SH-SY5Y (cell line): ENCODE results near the gene MEPCE.

Experiments
- GATA2 ChIP-seq: IDR thresholded peaks from 2 replicates; pipeline ENCODE4 v1.6.1; 2011; ENCODE audit warnings: mild to moderate bottlenecking, low read depth, low read length
- GATA3 ChIP-seq: IDR thresholded peaks from 2 replicates; pipeline ENCODE4 v1.6.1; 2011; ENCODE audit warnings: low read depth, mild to moderate bottlenecking, low read length, moderate library complexity

The MEPCE gene

GRCh38 chr7:100465702-100466311 lies 36.2 kb downstream of the MEPCE start:
- TF ChIP-seq GATA2 (no peak), GATA3 (no peak)

- no peak for TF ChIP-seq GATA3
- TF ChIP-seq GATA2 = no peak
Measured at GRCh38 chr7:100466653-100467605, 37.3 kb downstream of the MEPCE start.

- TF ChIP-seq GATA3 = no peak
- TF ChIP-seq GATA2 = no peak
Measured at GRCh38 chr7:100467638-100468373, 38.2 kb downstream of the MEPCE start.

- TF ChIP-seq GATA2 (no peak), GATA3 (no peak)
Measured at GRCh38 chr7:100469227-100470044, 39.8 kb downstream of the MEPCE start.

GRCh38 chr7:100471021-100471420 lies 41.4 kb downstream of the MEPCE start:
- TF ChIP-seq GATA3 = no peak
- no peak for TF ChIP-seq GATA2

GRCh38 chr7:100472121-100472851 lies 42.7 kb downstream of the MEPCE start:
- TF ChIP-seq GATA2 (no peak), GATA3 (no peak)

GRCh38 chr7:100472854-100473499 lies 43.3 kb downstream of the MEPCE start:
- TF ChIP-seq GATA2 = no peak
- no peak for TF ChIP-seq GATA3

- TF ChIP-seq GATA2 (no peak), GATA3 (no peak)
Measured at GRCh38 chr7:100475549-100475948, 45.9 kb downstream of the MEPCE start.

- no peak for TF ChIP-seq GATA3
- TF ChIP-seq GATA2 = no peak
Measured at GRCh38 chr7:100476101-100476780, 46.6 kb downstream of the MEPCE start.

GRCh38 chr7:100476903-100477870 lies 47.6 kb downstream of the MEPCE start:
- no peak for TF ChIP-seq GATA2
- TF ChIP-seq GATA3 = no peak

GRCh38 chr7:100477871-100478267 lies 48.2 kb downstream of the MEPCE start:
- TF ChIP-seq GATA2 = no peak
- TF ChIP-seq GATA3 = no peak
